Measurements from ENCODE around the gene SERPINE1. TPM values are rescaled to one million over a fixed set of nuclear protein-coding genes. Genes with fewer than 3 reads are reported as not detected.
"Not testable (repeated sequence)": the region's sequence is repeated elsewhere in the genome, so short reads cannot be mapped to it uniquely, and the experiment has no call there.

SERPINE1 gene
- total and polyA plus RNA-seq, 2 donors (not counting 1 experiment from before 2014, with no cell fraction given) = 167 to 1,153 TPM

DNA sequence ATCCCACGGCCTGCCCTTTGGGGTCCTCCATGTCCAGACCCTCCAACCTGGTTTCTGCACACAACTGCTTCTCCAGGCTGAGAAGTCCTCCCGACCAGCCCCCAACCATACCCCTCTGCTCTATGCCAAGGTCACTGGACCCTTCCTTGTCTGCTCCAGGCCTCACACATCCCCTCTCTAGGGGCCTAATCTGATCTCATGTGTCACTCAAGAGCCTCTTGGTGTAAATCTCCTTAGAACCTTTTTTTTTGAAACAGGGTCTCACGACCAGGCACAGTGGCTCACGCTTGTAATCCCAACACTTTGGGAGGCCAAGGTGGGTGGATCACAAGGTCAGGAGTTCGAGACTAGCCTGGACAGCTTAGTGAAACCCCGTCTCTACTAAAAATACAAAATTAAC lies 17.5 kb upstream of the SERPINE1 start:
- no peak for TF ChIP-seq CTCF (conservative IDR thresholded peaks at IDR 0.05 in 1 of 2, IDR thresholded peaks at IDR 0.05 in 1 of 2; ENCODE audit: low read depth in 1 of 2, low read length in 2 of 2)
- TF ChIP-seq EZH2 (IDR thresholded peaks at IDR 0.05; ENCODE audit: low read length, missing control alignments) = no peak
- Histone ChIP-seq H3K4me3 (replicated peaks in 1 of 4; ENCODE audit: control extremely low read depth in 1 of 4, insufficient read depth in 1 of 4, low read depth in 3 of 4, low read length in 4 of 4) (no peak overlapping the region), H3K27ac (ENCODE audit: insufficient read depth, low read length) (no peak overlapping the region), H4K20me1 (ENCODE audit: control insufficient read depth, extremely low read depth, insufficient read depth, low read length) (no peaks in the 10 kb centered on the region), H3K36me3 (ENCODE audit: control insufficient read depth, insufficient read depth, low read length) (no peaks in the 10 kb centered on the region), H2AFZ (ENCODE audit: low read length) (no peak overlapping the region), H3K4me1 (ENCODE audit: control insufficient read depth, extremely low read depth, insufficient read depth, low read length) (peaks cover 4% of the 10 kb centered on the region), H3K27me3 (ENCODE audit: control insufficient read depth, insufficient read depth, low read length) (no peaks in the 10 kb centered on the region), H3K9ac (ENCODE audit: insufficient read depth, low read length) (no peak overlapping the region), H3K79me2 (ENCODE audit: control insufficient read depth, insufficient read depth, low read length) (no peaks in the 10 kb centered on the region), H3K9me3 (ENCODE audit: control insufficient read depth, insufficient read depth, low read depth, low read length) (no peaks in the 10 kb centered on the region), H3K4me2 (ENCODE audit: extremely low read depth, insufficient read depth, low read length) (no peak overlapping the region)
- no peak for DNase-seq (ENCODE audit: low read depth in 2 of 2)

- H3K27me3 ChIP-seq (ENCODE audit: control insufficient read depth, insufficient read depth, low read length) = no peaks in the 10 kb centered on the region
- no peaks in the 10 kb centered on the region for H3K9me3 ChIP-seq (ENCODE audit: control insufficient read depth, insufficient read depth, low read depth, low read length)
- TF ChIP-seq EZH2 (IDR thresholded peaks at IDR 0.05; ENCODE audit: low read length, missing control alignments) (no peak), CTCF (conservative IDR thresholded peaks at IDR 0.05 in 1 of 2, IDR thresholded peaks at IDR 0.05 in 1 of 2; ENCODE audit: low read depth in 1 of 2, low read length in 2 of 2) (no peak)
- H3K4me2 ChIP-seq (ENCODE audit: extremely low read depth, insufficient read depth, low read length) = no peak overlapping the region
- no peak overlapping the region for H2AFZ ChIP-seq (ENCODE audit: low read length)
- H3K9ac ChIP-seq (ENCODE audit: insufficient read depth, low read length) = no peak overlapping the region
- peaks cover 4% of the 10 kb centered on the region for H3K4me1 ChIP-seq (ENCODE audit: control insufficient read depth, extremely low read depth, insufficient read depth, low read length)
- H3K79me2 ChIP-seq (ENCODE audit: control insufficient read depth, insufficient read depth, low read length) = no peaks in the 10 kb centered on the region
- no peaks in the 10 kb centered on the region for H3K36me3 ChIP-seq (ENCODE audit: control insufficient read depth, insufficient read depth, low read length)
- DNase-seq (ENCODE audit: low read depth in 2 of 2) = no peak
- H3K4me3 ChIP-seq (replicated peaks in 1 of 4; ENCODE audit: control extremely low read depth in 1 of 4, insufficient read depth in 1 of 4, low read depth in 3 of 4, low read length in 4 of 4) = no peak overlapping the region
- no peaks in the 10 kb centered on the region for H4K20me1 ChIP-seq (ENCODE audit: control insufficient read depth, extremely low read depth, insufficient read depth, low read length)
- no peak overlapping the region for H3K27ac ChIP-seq (ENCODE audit: insufficient read depth, low read length)
Observed at GRCh38 chr7:101111261-101111660, 15.6 kb upstream of the SERPINE1 start.

DNA sequence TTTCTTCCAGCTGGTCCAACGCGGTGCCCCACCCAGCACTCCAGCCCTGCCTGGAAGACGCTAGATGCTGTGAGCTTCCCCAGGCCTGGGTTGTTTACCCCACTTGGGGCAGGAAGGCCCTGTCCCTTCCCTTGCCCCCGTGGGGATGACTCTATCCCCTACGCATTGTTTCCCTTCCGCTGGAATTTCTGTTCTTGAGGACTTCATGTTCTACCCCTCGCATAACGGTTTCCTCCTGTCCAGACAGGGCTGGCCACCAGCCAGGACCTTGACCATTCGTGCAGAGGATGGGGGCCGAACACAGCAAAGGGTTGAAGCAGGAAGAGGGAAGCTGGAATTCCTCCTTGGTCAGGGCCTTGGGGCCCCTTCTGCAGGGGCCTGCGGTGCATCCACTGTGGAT lies 14.7 kb upstream of the SERPINE1 start:
- H3K4me3 ChIP-seq (replicated peaks in 1 of 4; ENCODE audit: control extremely low read depth in 1 of 4, insufficient read depth in 1 of 4, low read depth in 3 of 4, low read length in 4 of 4) = no peak overlapping the region
- no peak for TF ChIP-seq EZH2 (IDR thresholded peaks at IDR 0.05; ENCODE audit: low read length, missing control alignments)
- no peak for TF ChIP-seq CTCF (conservative IDR thresholded peaks at IDR 0.05 in 1 of 2, IDR thresholded peaks at IDR 0.05 in 1 of 2; ENCODE audit: low read depth in 1 of 2, low read length in 2 of 2)
- H3K36me3 ChIP-seq (ENCODE audit: control insufficient read depth, insufficient read depth, low read length) = no peaks in the 10 kb centered on the region
- peak overlapping the region; percentile 40 for H2AFZ ChIP-seq (ENCODE audit: low read length)
- H3K9me3 ChIP-seq (ENCODE audit: control insufficient read depth, insufficient read depth, low read depth, low read length) = no peaks in the 10 kb centered on the region
- no peaks in the 10 kb centered on the region for H4K20me1 ChIP-seq (ENCODE audit: control insufficient read depth, extremely low read depth, insufficient read depth, low read length)
- peak overlapping the region; percentile 19 for H3K27ac ChIP-seq (ENCODE audit: insufficient read depth, low read length)
- H3K4me1 ChIP-seq (ENCODE audit: control insufficient read depth, extremely low read depth, insufficient read depth, low read length) = peaks cover 8% of the 10 kb centered on the region
- H3K4me2 ChIP-seq (ENCODE audit: extremely low read depth, insufficient read depth, low read length) = no peak overlapping the region
- DNase-seq (ENCODE audit: low read depth in 2 of 2) = peak; percentile 74 to 91
- H3K27me3 ChIP-seq (ENCODE audit: control insufficient read depth, insufficient read depth, low read length) = no peaks in the 10 kb centered on the region
- no peak overlapping the region for H3K9ac ChIP-seq (ENCODE audit: insufficient read depth, low read length)
- H3K79me2 ChIP-seq (ENCODE audit: control insufficient read depth, insufficient read depth, low read length) = no peaks in the 10 kb centered on the region

DNA sequence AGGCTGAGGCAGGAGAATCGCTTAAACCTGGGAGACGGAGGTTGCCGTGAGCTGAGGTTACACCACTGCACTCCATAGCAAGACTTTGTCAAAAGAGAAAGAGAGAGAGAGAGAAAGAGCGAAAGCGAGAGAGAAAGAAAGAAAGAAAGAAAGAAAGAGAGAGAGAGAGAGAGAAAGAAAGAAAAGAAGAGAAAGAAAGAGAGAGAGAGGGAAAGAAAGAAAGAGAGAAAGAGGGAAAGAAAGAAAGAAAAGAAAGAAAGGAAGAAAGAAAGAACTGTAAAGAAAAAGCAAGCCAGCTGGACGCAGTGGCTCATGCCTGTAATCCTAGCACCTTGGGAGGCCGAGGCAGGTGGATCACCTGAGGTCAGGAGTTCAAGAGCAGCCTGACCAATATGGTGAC lies 13.8 kb upstream of the SERPINE1 start:
- H3K36me3 ChIP-seq (ENCODE audit: control insufficient read depth, insufficient read depth, low read length); H3K4me1 ChIP-seq (ENCODE audit: control insufficient read depth, extremely low read depth, insufficient read depth, low read length); H3K4me2 ChIP-seq (ENCODE audit: extremely low read depth, insufficient read depth, low read length); H4K20me1 ChIP-seq (ENCODE audit: control insufficient read depth, extremely low read depth, insufficient read depth, low read length); H3K27ac ChIP-seq (ENCODE audit: insufficient read depth, low read length); H3K27me3 ChIP-seq (ENCODE audit: control insufficient read depth, insufficient read depth, low read length); DNase-seq (ENCODE audit: low read depth in 2 of 2); H3K9me3 ChIP-seq (ENCODE audit: control insufficient read depth, insufficient read depth, low read depth, low read length); H3K4me3 ChIP-seq (replicated peaks in 1 of 4; ENCODE audit: control extremely low read depth in 1 of 4, insufficient read depth in 1 of 4, low read depth in 3 of 4, low read length in 4 of 4); H2AFZ ChIP-seq (ENCODE audit: low read length); H3K9ac ChIP-seq (ENCODE audit: insufficient read depth, low read length); H3K79me2 ChIP-seq (ENCODE audit: control insufficient read depth, insufficient read depth, low read length): not testable (repeated sequence)
